Fibroblast of lung (primary cell): ENCODE data around the gene SNRNP48.

Experiments used
- CTCF ChIP-seq, 2 donors: IDR thresholded peaks in 1 of 2; conservative IDR thresholded peaks in 1 of 2; 1 replicate in 1 of 2; 2 replicates in 1 of 2; pipeline ENCODE4 v1.5.1; 2011 to 2012; ENCODE audit warnings: low read length in 2 of 2, control low read depth in 1 of 2, inconsistent platforms in 1 of 2, low read depth in 1 of 2, mild to moderate bottlenecking in 1 of 2
- EZH2 ChIP-seq: IDR thresholded peaks from 2 replicates; pipeline ENCODE4 v1.5.1; 2012; ENCODE audit warnings: low read length, control low read depth, mild to moderate bottlenecking; ENCODE audit errors: missing control alignments

GRCh38 chr6:7594579-7595125 is 4.7 kb downstream of the SNRNP48 start:
- TF ChIP-seq CTCF (conservative IDR thresholded peaks at IDR 0.05 in 1 of 2, IDR thresholded peaks at IDR 0.05 in 1 of 2; ENCODE audit: low read depth in 1 of 2, low read length in 2 of 2): no peak
- TF ChIP-seq EZH2: no peak
